ENCODE measurements around the gene CNPY1. TPM values are rescaled to one million over a fixed set of nuclear protein-coding genes. Genes with fewer than 3 reads are reported as not detected.
A peak's percentile ranks its signal among the peaks of the same experiment; 100 is the strongest.

The CNPY1 gene
- total and polyA plus RNA-seq, 2 of the 8 experiments (the other 6 are each of a cell fraction or from before 2014, with no cell fraction given): not detected

DNA sequence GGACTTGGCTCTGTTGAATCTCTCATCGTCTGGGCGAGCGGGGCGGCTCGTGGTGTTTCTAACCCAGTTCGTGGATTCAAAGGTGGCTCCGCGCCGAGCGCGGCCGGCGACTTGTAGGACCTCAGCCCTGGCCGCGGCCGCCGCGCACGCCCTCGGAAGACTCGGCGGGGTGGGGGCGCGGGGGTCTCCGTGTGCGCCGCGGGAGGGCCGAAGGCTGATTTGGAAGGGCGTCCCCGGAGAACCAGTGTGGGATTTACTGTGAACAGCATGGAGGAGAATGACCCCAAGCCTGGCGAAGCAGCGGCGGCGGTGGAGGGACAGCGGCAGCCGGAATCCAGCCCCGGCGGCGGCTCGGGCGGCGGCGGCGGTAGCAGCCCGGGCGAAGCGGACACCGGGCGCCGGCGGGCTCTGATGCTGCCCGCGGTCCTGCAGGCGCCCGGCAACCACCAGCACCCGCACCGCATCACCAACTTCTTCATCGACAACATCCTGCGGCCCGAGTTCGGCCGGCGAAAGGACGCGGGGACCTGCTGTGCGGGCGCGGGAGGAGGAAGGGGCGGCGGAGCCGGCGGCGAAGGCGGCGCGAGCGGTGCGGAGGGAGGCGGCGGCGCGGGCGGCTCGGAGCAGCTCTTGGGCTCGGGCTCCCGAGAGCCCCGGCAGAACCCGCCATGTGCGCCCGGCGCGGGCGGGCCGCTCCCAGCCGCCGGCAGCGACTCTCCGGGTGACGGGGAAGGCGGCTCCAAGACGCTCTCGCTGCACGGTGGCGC, 88.1 kb downstream of the CNPY1 start, which contains the start of gene EN2:
Gene EN2 (plus strand): TSS at position 19 of the 767 bp plus-strand sequence. CDS start 249 bp downstream, at position 268.
- no peak for FAIRE-seq
- no peak within 1 kb of the TSS for H2AK5ac ChIP-seq (ENCODE audit: low read depth, low read length)
- no peak within 1 kb of the TSS for H2BK15ac ChIP-seq (ENCODE audit: low read length)
- WGBS, 2 experiments (ENCODE audit: extremely low coverage in 1 of 2, insufficient coverage in 1 of 2, insufficient read length in 1 of 2, insufficient replicate concordance in 2 of 2, low coverage in 1 of 2, low lambda C conversion rate in 2 of 2, missing lambda C conversion rate in 1 of 2): 3% methylated on average over 77 of the region's 105 CpGs; no CpG with 5 or more reads in 1 of the 2 experiments
- H2BK120ac ChIP-seq (replicated peaks; ENCODE audit: low read depth, low read length): no peak within 1 kb of the TSS
- peaks cover 0 to 16% (median 8%) of the 10 kb centered on the region in 4 experiments; a peak in 5 of 7 replicates for H3K4me1 ChIP-seq (replicated peaks in 1 of 4; ENCODE audit: control insufficient read depth in 3 of 4, insufficient read depth in 4 of 4, low read length in 3 of 4)
- H3K27ac ChIP-seq (ENCODE audit: low read depth, low read length): no peak within 1 kb of the TSS
- no peak within 1 kb of the TSS for H4K91ac ChIP-seq (replicated peaks; ENCODE audit: insufficient read length, low read length)
- H4K8ac ChIP-seq (ENCODE audit: extremely low read depth, insufficient read depth, low read length): peak within 1 kb of the TSS; percentile 93; the same call in 1 of the 2 replicates
- no peak within 1 kb of the TSS for H2BK12ac ChIP-seq (ENCODE audit: low read depth, low read length)
- H3K14ac ChIP-seq (ENCODE audit: insufficient read length): no peak within 1 kb of the TSS
- no peak within 1 kb of the TSS for H3K23ac ChIP-seq (ENCODE audit: insufficient read length)
- CTCF ChIA-PET (ENCODE audit: partially characterized antibody): no interaction called here
- H3K79me1 ChIP-seq (ENCODE audit: low read depth, low read length): no peaks in the 10 kb centered on the region
- H2BK5ac ChIP-seq (ENCODE audit: low read depth, low read length): no peak within 1 kb of the TSS
- no peaks in the 10 kb centered on the region for H3K79me2 ChIP-seq (ENCODE audit: control insufficient read depth in 1 of 2, insufficient read depth in 2 of 2, low read length in 2 of 2)
- H3K18ac ChIP-seq (ENCODE audit: extremely low read depth, low read length): no peak within 1 kb of the TSS; the same call in 1 of the 2 replicates
- H3K9ac ChIP-seq (replicated peaks in 1 of 4; ENCODE audit: extremely low read depth in 1 of 4, low read depth in 3 of 4, low read length in 3 of 4): no peak within 1 kb of the TSS
- H3K36me3 ChIP-seq (ENCODE audit: control insufficient read depth in 2 of 4, insufficient read depth in 4 of 4, low read length in 3 of 4): peaks cover 0 to 16% (median 0%) of the 10 kb centered on the region in 4 experiments; a peak in 1 of 8 replicates
- no peak within 1 kb of the TSS for H2AFZ ChIP-seq (ENCODE audit: low read length)
- peaks cover 43 to 57% of the 10 kb centered on the region in 2 experiments for H4K20me1 ChIP-seq (replicated peaks in 1 of 2; ENCODE audit: control insufficient read depth in 1 of 2, insufficient read depth in 2 of 2, low read length in 2 of 2)
- no peaks in the 10 kb centered on the region; the same call in 1 of the 2 replicates for H3K23me2 ChIP-seq (ENCODE audit: low read depth, low read length)
- no peak for DNase-seq (ENCODE audit: low read depth in 1 of 2, low spot score in 2 of 2)
- H4K5ac ChIP-seq (ENCODE audit: insufficient read length, low read depth, low read length): no peak within 1 kb of the TSS
- H3K9me3 ChIP-seq (ENCODE audit: insufficient read depth in 2 of 2, low read depth in 1 of 2, low read length in 1 of 2): no peaks in the 10 kb centered on the region; a peak in 1 of 4 replicates
- peak within 1 kb of the TSS; percentile 28 to 47; a peak in 3 of 4 replicates for H3K4me2 ChIP-seq (ENCODE audit: insufficient read depth in 1 of 2, low read depth in 2 of 2, low read length in 2 of 2)
- H2BK20ac ChIP-seq (ENCODE audit: low read length): no peak within 1 kb of the TSS
- peak within 1 kb of the TSS in 1 of 4 experiments; percentile 45; a peak in 2 of 8 replicates for H3K4me3 ChIP-seq (ENCODE audit: extremely low read depth in 1 of 4, insufficient read depth in 2 of 4, low read depth in 3 of 4, low read length in 4 of 4)
- H3K4ac ChIP-seq (replicated peaks; ENCODE audit: insufficient read length, low read depth, low read length): no peak within 1 kb of the TSS
- POLR2A ChIA-PET (ENCODE audit: partially characterized antibody): interaction anchor here (1.3 kb wide), 1 partner anchor 8 kb away, joined by 7 read pairs; no protein-coding TSS in a partner anchor
- no peak within 1 kb of the TSS for H3K56ac ChIP-seq (replicated peaks; ENCODE audit: insufficient read length, low read depth, low read length)
- H3K27me3 ChIP-seq (replicated peaks in 1 of 4; ENCODE audit: control insufficient read depth in 3 of 4, extremely low read depth in 1 of 4, insufficient read depth in 3 of 4, low read length in 3 of 4): peaks cover 98% of the 10 kb centered on the region in 4 experiments
- TF ChIP-seq, protein P1, sequence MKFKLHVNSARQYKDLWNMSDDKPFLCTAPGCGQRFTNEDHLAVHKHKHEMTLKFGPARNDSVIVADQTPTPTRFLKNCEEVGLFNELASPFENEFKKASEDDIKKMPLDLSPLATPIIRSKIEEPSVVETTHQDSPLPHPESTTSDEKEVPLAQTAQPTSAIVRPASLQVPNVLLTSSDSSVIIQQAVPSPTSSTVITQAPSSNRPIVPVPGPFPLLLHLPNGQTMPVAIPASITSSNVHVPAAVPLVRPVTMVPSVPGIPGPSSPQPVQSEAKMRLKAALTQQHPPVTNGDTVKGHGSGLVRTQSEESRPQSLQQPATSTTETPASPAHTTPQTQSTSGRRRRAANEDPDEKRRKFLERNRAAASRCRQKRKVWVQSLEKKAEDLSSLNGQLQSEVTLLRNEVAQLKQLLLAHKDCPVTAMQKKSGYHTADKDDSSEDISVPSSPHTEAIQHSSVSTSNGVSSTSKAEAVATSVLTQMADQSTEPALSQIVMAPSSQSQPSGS (IDR thresholded peaks at IDR 0.05; ENCODE audit: low read length): no peak
- TF ChIP-seq RNF2 (IDR thresholded peaks at IDR 0.05; ENCODE audit: borderline replicate concordance, low read depth, low read length, missing control alignments, poor library complexity, severe bottlenecking): peak; percentile 26
- TF ChIP-seq POLR2AphosphoS5 (IDR thresholded peaks at IDR 0.05; ENCODE audit: low read depth, low read length): no peak
- TF ChIP-seq SUZ12 (IDR thresholded peaks at IDR 0.05; ENCODE audit: low read length): peak; percentile 76; the same call in 1 of the 2 replicates
- no peak for TF ChIP-seq KDM1A (IDR thresholded peaks at IDR 0.05; ENCODE audit: borderline replicate concordance, low read length)
- TF ChIP-seq TCF12 (IDR thresholded peaks at IDR 0.05; ENCODE audit: low read depth, low read length): no peak
- no peak for TF ChIP-seq FOSL1 (IDR thresholded peaks at IDR 0.05; ENCODE audit: insufficient read depth, low read depth, low read length)
- no peak for TF ChIP-seq HDAC6 (IDR thresholded peaks at IDR 0.05; ENCODE audit: low read depth, low read length)
- TF ChIP-seq POU5F1 (IDR thresholded peaks at IDR 0.05; ENCODE audit: low read depth, low read length): no peak
- no peak for TF ChIP-seq SIRT6 (IDR thresholded peaks at IDR 0.05; ENCODE audit: low read length)

Data from H1 (cell line).